ENCODE measurements around the gene CNKSR3.

The CNKSR3 gene

GRCh38 chr6:154448448-154449096 is 61.9 kb downstream of the CNKSR3 start:
- DNase-seq: no peak

GRCh38 chr6:154447954-154448353 is 62.5 kb downstream of the CNKSR3 start:
- DNase-seq: no peak

- DNase-seq: no peak
These were observed 63.5 kb downstream of the CNKSR3 start for GRCh38 chr6:154446984-154447383.

- DNase-seq: no peak
These were observed 65.1 kb downstream of the CNKSR3 start for GRCh38 chr6:154445417-154445816.

- no peak for DNase-seq
These were observed 68.5 kb downstream of the CNKSR3 start for GRCh38 chr6:154441995-154442310.

GRCh38 chr6:154440422-154441043 is 70.0 kb downstream of the CNKSR3 start:
- no peak for DNase-seq

GRCh38 chr6:154440022-154440421 is 70.5 kb downstream of the CNKSR3 start:
- DNase-seq: no peak

GRCh38 chr6:154438882-154439415 is 71.5 kb downstream of the CNKSR3 start:
- DNase-seq: no peak

GRCh38 chr6:154435400-154435945 is 75.0 kb downstream of the CNKSR3 start:
- DNase-seq: no peak

GRCh38 chr6:154434662-154435061 is 75.8 kb downstream of the CNKSR3 start:
- DNase-seq: no peak

GRCh38 chr6:154433477-154434241 is 76.8 kb downstream of the CNKSR3 start:
- no peak for DNase-seq

GRCh38 chr6:154432533-154433476 is 77.7 kb downstream of the CNKSR3 start:
- DNase-seq: no peak

- no peak for DNase-seq
These were observed 80.0 kb downstream of the CNKSR3 start for GRCh38 chr6:154430481-154430919.

- no peak for DNase-seq
These were observed 80.8 kb downstream of the CNKSR3 start for GRCh38 chr6:154429711-154430110.

GRCh38 chr6:154428897-154429296 is 81.6 kb downstream of the CNKSR3 start:
- no peak for DNase-seq

- no peak for DNase-seq
These were observed 83.0 kb downstream of the CNKSR3 start for GRCh38 chr6:154427446-154427845.

- no peak for DNase-seq
These were observed 83.5 kb downstream of the CNKSR3 start for GRCh38 chr6:154426997-154427396.

GRCh38 chr6:154425034-154425433 is 85.5 kb downstream of the CNKSR3 start:
- DNase-seq: no peak

GRCh38 chr6:154414021-154414813 is 96.3 kb downstream of the CNKSR3 start:
- DNase-seq: no peak

- DNase-seq: no peak
These were observed 98.2 kb downstream of the CNKSR3 start for GRCh38 chr6:154412106-154412820.

- DNase-seq: no peak
These were observed 99.4 kb downstream of the CNKSR3 start for GRCh38 chr6:154411076-154411475.
